Measurements from ENCODE around the gene EIF5. TPM values are rescaled to one million over a fixed set of nuclear protein-coding genes. Genes with fewer than 3 reads are reported as not detected.
A peak's percentile ranks its signal among the peaks of the same experiment; 100 is the strongest.

The EIF5 gene
- polyA plus RNA-seq, 3 donors = 162 to 191 (median 163) TPM

DNA sequence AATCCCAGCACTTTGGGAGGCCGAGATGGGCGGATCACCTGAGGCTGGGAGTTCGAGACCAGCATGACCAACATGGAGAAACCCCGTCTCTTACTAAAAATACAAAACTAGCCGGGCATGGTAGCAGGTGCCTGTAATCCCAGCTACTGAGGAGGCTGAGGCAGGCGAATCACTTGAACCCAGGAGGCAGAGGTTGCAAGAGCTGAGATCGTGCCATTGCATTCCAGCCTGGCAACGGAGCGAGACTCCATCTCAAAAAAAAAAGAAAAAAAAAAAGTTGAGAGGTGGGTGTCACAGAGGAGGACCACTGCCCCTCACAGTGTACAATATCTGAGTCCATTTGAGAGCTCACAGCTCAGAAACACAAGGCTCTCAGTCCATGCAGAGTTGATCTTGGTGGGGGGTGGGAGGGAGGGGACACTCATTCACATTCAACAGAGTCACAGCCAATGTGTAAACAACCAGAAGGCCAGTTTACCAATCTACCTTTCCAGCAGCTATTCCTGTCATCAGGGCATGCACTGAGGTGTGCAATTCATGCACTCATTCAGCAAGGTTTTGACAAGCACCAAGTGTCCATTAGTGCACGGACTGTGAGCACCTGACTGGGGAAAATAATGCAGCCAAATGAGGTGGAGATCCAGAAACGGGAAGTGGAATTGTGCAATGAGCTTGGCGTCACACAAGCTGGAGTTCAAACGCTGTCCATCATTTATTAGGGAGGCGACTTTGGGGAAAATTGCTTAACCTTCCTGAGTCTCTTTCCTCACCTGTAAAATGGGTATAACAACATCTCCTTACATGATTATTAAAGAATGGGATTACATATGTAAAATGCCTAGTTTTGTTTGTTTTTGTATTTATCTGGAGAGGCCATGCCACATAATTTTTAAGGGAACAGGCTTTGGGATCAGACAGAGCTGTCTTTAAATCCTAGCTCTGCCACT is 4.4 kb upstream of the EIF5 start:
- Mint-ChIP-seq H3K27ac (peak overlapping the region in 6 of 7 donors; percentile 26 to 78 (median 34)), H3K9me3 (no peaks in the 10 kb centered on the region), H3K27me3 (ENCODE audit: low read depth in 3 of 3) (peaks cover 1 to 7% (median 5%) of the 10 kb centered on the region in 3 donors), H3K4me3 (peak overlapping the region in 1 of 2 donors; percentile 24), H3K36me3 (no peaks in the 10 kb centered on the region), H3K4me1 (peaks cover 26% of the 10 kb centered on the region)
- Histone ChIP-seq H3K4me1 (ENCODE audit: control insufficient read depth in 1 of 2, insufficient read depth in 2 of 2, low read length in 2 of 2) (peaks cover 26 to 33% of the 10 kb centered on the region in 2 donors), H3K79me2 (ENCODE audit: insufficient read depth, low read length) (peaks cover 10% of the 10 kb centered on the region), H3K27me3 (ENCODE audit: control insufficient read depth in 2 of 2, insufficient read depth in 2 of 2, low read length in 2 of 2) (no peaks in the 10 kb centered on the region), H3K36me3 (replicated peaks in 1 of 2; ENCODE audit: control insufficient read depth in 1 of 2, insufficient read depth in 2 of 2, low read length in 2 of 2) (no peaks in the 10 kb centered on the region), H3K9me3 (replicated peaks in 1 of 2; ENCODE audit: control insufficient read depth in 1 of 2, insufficient read depth in 1 of 2, low read length in 2 of 2) (no peaks in the 10 kb centered on the region), H4K20me1 (ENCODE audit: insufficient read depth, low read length) (peaks cover under 1% of the 10 kb centered on the region), H3K4me2 (replicated peaks; ENCODE audit: extremely low read depth, low read length, poor library complexity, severe bottlenecking) (no peak overlapping the region), H2AFZ (ENCODE audit: insufficient read depth, low read depth, low read length, poor library complexity, severe bottlenecking) (no peak overlapping the region), H3K4me3 (replicated peaks in 1 of 3; ENCODE audit: low read depth in 2 of 3, low read length in 3 of 3) (no peak overlapping the region), H3K9ac (ENCODE audit: insufficient read depth, low read length, poor library complexity, severe bottlenecking) (no peak overlapping the region), H3K27ac (ENCODE audit: low read depth in 1 of 2, low read length in 2 of 2) (no peak overlapping the region)
- WGBS (ENCODE audit: insufficient coverage) = 75% methylated on average over 6 of the region's 14 CpGs
- intact Hi-C loops (cut with micrococcal nuclease) = loop anchor here in 1 of 2 donors (5.0 to 10.0 kb wide), 2 partner anchors 195 to 212 kb away; partner anchors contain the start of genes CKB and TRMT61A
- TF ChIP-seq, protein P1, sequence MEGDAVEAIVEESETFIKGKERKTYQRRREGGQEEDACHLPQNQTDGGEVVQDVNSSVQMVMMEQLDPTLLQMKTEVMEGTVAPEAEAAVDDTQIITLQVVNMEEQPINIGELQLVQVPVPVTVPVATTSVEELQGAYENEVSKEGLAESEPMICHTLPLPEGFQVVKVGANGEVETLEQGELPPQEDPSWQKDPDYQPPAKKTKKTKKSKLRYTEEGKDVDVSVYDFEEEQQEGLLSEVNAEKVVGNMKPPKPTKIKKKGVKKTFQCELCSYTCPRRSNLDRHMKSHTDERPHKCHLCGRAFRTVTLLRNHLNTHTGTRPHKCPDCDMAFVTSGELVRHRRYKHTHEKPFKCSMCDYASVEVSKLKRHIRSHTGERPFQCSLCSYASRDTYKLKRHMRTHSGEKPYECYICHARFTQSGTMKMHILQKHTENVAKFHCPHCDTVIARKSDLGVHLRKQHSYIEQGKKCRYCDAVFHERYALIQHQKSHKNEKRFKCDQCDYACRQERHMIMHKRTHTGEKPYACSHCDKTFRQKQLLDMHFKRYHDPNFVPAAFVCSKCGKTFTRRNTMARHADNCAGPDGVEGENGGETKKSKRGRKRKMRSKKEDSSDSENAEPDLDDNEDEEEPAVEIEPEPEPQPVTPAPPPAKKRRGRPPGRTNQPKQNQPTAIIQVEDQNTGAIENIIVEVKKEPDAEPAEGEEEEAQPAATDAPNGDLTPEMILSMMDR (IDR thresholded peaks at IDR 0.05) = no peak
- peak; percentile 82 to 89 (median 86) for DNase-seq

DNA sequence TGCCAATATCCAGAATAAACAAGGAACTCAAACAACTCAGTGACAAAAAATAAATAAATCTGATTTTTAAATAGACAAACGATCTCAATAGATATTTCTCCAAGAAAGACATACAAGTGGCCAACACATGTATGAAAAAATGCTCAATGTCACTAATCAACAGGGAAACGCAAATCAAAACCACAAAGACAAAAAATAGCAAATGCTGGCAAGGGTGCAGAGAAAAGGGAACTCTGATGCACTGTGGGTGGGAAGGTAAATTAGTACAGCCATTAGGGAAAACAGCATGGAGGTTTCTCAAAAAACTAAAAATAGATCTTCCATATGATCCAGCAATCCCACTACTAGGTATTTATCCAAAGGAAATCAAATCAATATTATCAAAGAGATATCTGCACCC is 3.5 kb upstream of the EIF5 start:
- Mint-ChIP-seq H3K27me3 (ENCODE audit: low read depth in 3 of 3) (peaks cover 1 to 6% (median 5%) of the 10 kb centered on the region in 3 donors), H3K9me3 (no peaks in the 10 kb centered on the region), H3K36me3 (peaks cover 5% of the 10 kb centered on the region in 2 donors), H3K4me3 (no peak overlapping the region), H3K27ac (peak overlapping the region in 5 of 7 donors; percentile 26 to 78 (median 40)), H3K4me1 (peaks cover 31% of the 10 kb centered on the region)
- H3K4me3 ChIP-seq (replicated peaks in 1 of 3; ENCODE audit: low read depth in 2 of 3, low read length in 3 of 3) = no peak overlapping the region
- H3K79me2 ChIP-seq (ENCODE audit: insufficient read depth, low read length) = peaks cover 18% of the 10 kb centered on the region
- no peak for DNase-seq
- no peak overlapping the region for H3K9ac ChIP-seq (ENCODE audit: insufficient read depth, low read length, poor library complexity, severe bottlenecking)
- TF ChIP-seq, protein P1 (IDR thresholded peaks at IDR 0.05) = no peak
- peaks cover 9% of the 10 kb centered on the region for H4K20me1 ChIP-seq (ENCODE audit: insufficient read depth, low read length)
- H3K27me3 ChIP-seq (ENCODE audit: control insufficient read depth in 2 of 2, insufficient read depth in 2 of 2, low read length in 2 of 2) = no peaks in the 10 kb centered on the region
- H3K9me3 ChIP-seq (replicated peaks in 1 of 2; ENCODE audit: control insufficient read depth in 1 of 2, insufficient read depth in 1 of 2, low read length in 2 of 2) = no peaks in the 10 kb centered on the region
- H3K36me3 ChIP-seq (replicated peaks in 1 of 2; ENCODE audit: control insufficient read depth in 1 of 2, insufficient read depth in 2 of 2, low read length in 2 of 2) = peaks cover 2 to 6% of the 10 kb centered on the region in 2 donors
- intact Hi-C loops (cut with micrococcal nuclease) = loop anchor here in 1 of 2 donors (5.0 to 10.0 kb wide), 2 partner anchors 194 to 213 kb away; partner anchors contain the start of genes CKB and TRMT61A
- WGBS (ENCODE audit: insufficient coverage) = no CpG with 5 or more reads among the region's 2 CpGs
- H3K4me2 ChIP-seq (replicated peaks; ENCODE audit: extremely low read depth, low read length, poor library complexity, severe bottlenecking) = no peak overlapping the region
- peaks cover 31 to 39% of the 10 kb centered on the region in 2 donors for H3K4me1 ChIP-seq (ENCODE audit: control insufficient read depth in 1 of 2, insufficient read depth in 2 of 2, low read length in 2 of 2)
- H2AFZ ChIP-seq (ENCODE audit: insufficient read depth, low read depth, low read length, poor library complexity, severe bottlenecking) = no peak overlapping the region
- no peak overlapping the region for H3K27ac ChIP-seq (ENCODE audit: low read depth in 1 of 2, low read length in 2 of 2)

All from CD14-positive monocyte (primary cell).